ENCODE results near the gene HES7.

GRCh38 chr17:8160741-8161221 is 36.9 kb upstream of the HES7 start:
- TF ChIP-seq POLR2A (IDR thresholded peaks at IDR 0.05; ENCODE audit: low read length), result no peak
- TF ChIP-seq GATA1 (IDR thresholded peaks at IDR 0.05; ENCODE audit: low read depth, low read length), result no peak
